ENCODE data around the gene PTK6. TPM values are rescaled to one million over a fixed set of nuclear protein-coding genes. Genes with fewer than 3 reads are reported as not detected.

The PTK6 gene
- polyA plus RNA-seq, 4 donors = 0.56 to 87.0 (median 47.5) TPM

- no peaks in the 10 kb centered on the region for H3K4me1 ChIP-seq (ENCODE audit: control insufficient read depth in 3 of 3, insufficient read depth in 2 of 3, low read depth in 1 of 3, low read length in 2 of 3)
- 87 to 92% (median 89%) methylated on average over 24 to 30 of the region's 30 CpGs for WGBS, 3 donors
- peaks cover 0 to 25% (median 12%) of the 10 kb centered on the region in 3 donors for H3K27me3 ChIP-seq (ENCODE audit: control insufficient read depth in 3 of 3, insufficient read depth in 3 of 3, low read length in 3 of 3)
- FAIRE-seq = no peak
- DNase-seq = no peak
- H3K36me3 ChIP-seq (ENCODE audit: control insufficient read depth in 3 of 3, insufficient read depth in 2 of 3, low read depth in 1 of 3, low read length in 3 of 3) = no peaks in the 10 kb centered on the region
- H3K4me3 ChIP-seq (ENCODE audit: low read depth in 1 of 3, low read length in 3 of 3) = no peak overlapping the region
- no peak overlapping the region for H3K27ac ChIP-seq (ENCODE audit: low read depth in 1 of 3, low read length in 2 of 3)
- H3K9me3 ChIP-seq (ENCODE audit: control insufficient read depth in 2 of 2, insufficient read depth in 1 of 2, low read depth in 1 of 2, low read length in 1 of 2) = peaks cover 0 to 15% of the 10 kb centered on the region in 2 donors
Observed at GRCh38 chr20:63507083-63507743, 30.0 kb downstream of the PTK6 start.

GRCh38 chr20:63505723-63506122 lies 31.5 kb downstream of the PTK6 start:
- DNase-seq = no peak
- H3K4me1 ChIP-seq (ENCODE audit: control insufficient read depth in 3 of 3, insufficient read depth in 2 of 3, low read depth in 1 of 3, low read length in 2 of 3) = no peaks in the 10 kb centered on the region
- 85 to 89% (median 85%) methylated on average over 12 of the region's 12 CpGs for WGBS, 3 donors
- peaks cover 0 to 15% of the 10 kb centered on the region in 2 donors for H3K9me3 ChIP-seq (ENCODE audit: control insufficient read depth in 2 of 2, insufficient read depth in 1 of 2, low read depth in 1 of 2, low read length in 1 of 2)
- no peaks in the 10 kb centered on the region for H3K36me3 ChIP-seq (ENCODE audit: control insufficient read depth in 3 of 3, insufficient read depth in 2 of 3, low read depth in 1 of 3, low read length in 3 of 3)
- H3K4me3 ChIP-seq (ENCODE audit: low read depth in 1 of 3, low read length in 3 of 3) = no peak overlapping the region
- FAIRE-seq = no peak
- no peak overlapping the region for H3K27ac ChIP-seq (ENCODE audit: low read depth in 1 of 3, low read length in 2 of 3)
- H3K27me3 ChIP-seq (ENCODE audit: control insufficient read depth in 3 of 3, insufficient read depth in 3 of 3, low read length in 3 of 3) = peaks cover 0 to 31% (median 13%) of the 10 kb centered on the region in 3 donors

GRCh38 chr20:63505281-63505680 lies 31.9 kb downstream of the PTK6 start:
- no peak overlapping the region for H3K27ac ChIP-seq (ENCODE audit: low read depth in 1 of 3, low read length in 2 of 3)
- no peak overlapping the region for H3K4me3 ChIP-seq (ENCODE audit: low read depth in 1 of 3, low read length in 3 of 3)
- peaks cover 0 to 15% of the 10 kb centered on the region in 2 donors for H3K9me3 ChIP-seq (ENCODE audit: control insufficient read depth in 2 of 2, insufficient read depth in 1 of 2, low read depth in 1 of 2, low read length in 1 of 2)
- H3K4me1 ChIP-seq (ENCODE audit: control insufficient read depth in 3 of 3, insufficient read depth in 2 of 3, low read depth in 1 of 3, low read length in 2 of 3) = no peaks in the 10 kb centered on the region
- 81 to 85% (median 81%) methylated on average over 8 of the region's 8 CpGs for WGBS, 3 donors
- H3K36me3 ChIP-seq (ENCODE audit: control insufficient read depth in 3 of 3, insufficient read depth in 2 of 3, low read depth in 1 of 3, low read length in 3 of 3) = no peaks in the 10 kb centered on the region
- FAIRE-seq (no peak), DNase-seq (no peak)
- peaks cover 0 to 34% (median 14%) of the 10 kb centered on the region in 3 donors for H3K27me3 ChIP-seq (ENCODE audit: control insufficient read depth in 3 of 3, insufficient read depth in 3 of 3, low read length in 3 of 3)

GRCh38 chr20:63504642-63505041 lies 32.5 kb downstream of the PTK6 start:
- no peak overlapping the region for H3K4me3 ChIP-seq (ENCODE audit: low read depth in 1 of 3, low read length in 3 of 3)
- H3K4me1 ChIP-seq (ENCODE audit: control insufficient read depth in 3 of 3, insufficient read depth in 2 of 3, low read depth in 1 of 3, low read length in 2 of 3) = no peaks in the 10 kb centered on the region
- no peak overlapping the region for H3K27ac ChIP-seq (ENCODE audit: low read depth in 1 of 3, low read length in 2 of 3)
- FAIRE-seq (no peak), DNase-seq (no peak)
- peaks cover 0 to 40% (median 14%) of the 10 kb centered on the region in 3 donors for H3K27me3 ChIP-seq (ENCODE audit: control insufficient read depth in 3 of 3, insufficient read depth in 3 of 3, low read length in 3 of 3)
- WGBS, 3 donors = 84 to 89% (median 85%) methylated on average over 9 of the region's 9 CpGs
- H3K36me3 ChIP-seq (ENCODE audit: control insufficient read depth in 3 of 3, insufficient read depth in 2 of 3, low read depth in 1 of 3, low read length in 3 of 3) = no peaks in the 10 kb centered on the region
- peaks cover 0 to 15% of the 10 kb centered on the region in 2 donors for H3K9me3 ChIP-seq (ENCODE audit: control insufficient read depth in 2 of 2, insufficient read depth in 1 of 2, low read depth in 1 of 2, low read length in 1 of 2)

- FAIRE-seq (no peak), DNase-seq (no peak)
- peaks cover 0 to 15% of the 10 kb centered on the region in 2 donors for H3K9me3 ChIP-seq (ENCODE audit: control insufficient read depth in 2 of 2, insufficient read depth in 1 of 2, low read depth in 1 of 2, low read length in 1 of 2)
- no peaks in the 10 kb centered on the region for H3K36me3 ChIP-seq (ENCODE audit: control insufficient read depth in 3 of 3, insufficient read depth in 2 of 3, low read depth in 1 of 3, low read length in 3 of 3)
- H3K27ac ChIP-seq (ENCODE audit: low read depth in 1 of 3, low read length in 2 of 3) = no peak overlapping the region
- WGBS, 3 donors = 38 to 43% (median 40%) methylated on average over 7 of the region's 7 CpGs
- H3K4me3 ChIP-seq (ENCODE audit: low read depth in 1 of 3, low read length in 3 of 3) = no peak overlapping the region
- peaks cover 0 to 3% (median 0%) of the 10 kb centered on the region in 3 donors for H3K4me1 ChIP-seq (ENCODE audit: control insufficient read depth in 3 of 3, insufficient read depth in 2 of 3, low read depth in 1 of 3, low read length in 2 of 3)
- peaks cover 3 to 45% (median 14%) of the 10 kb centered on the region in 3 donors for H3K27me3 ChIP-seq (ENCODE audit: control insufficient read depth in 3 of 3, insufficient read depth in 3 of 3, low read length in 3 of 3)
Observed at GRCh38 chr20:63503524-63503923, 33.7 kb downstream of the PTK6 start.

GRCh38 chr20:63502671-63503172 lies 34.5 kb downstream of the PTK6 start:
- Histone ChIP-seq H3K4me3 (ENCODE audit: low read depth in 1 of 3, low read length in 3 of 3) (no peak overlapping the region), H3K9me3 (ENCODE audit: control insufficient read depth in 2 of 2, insufficient read depth in 1 of 2, low read depth in 1 of 2, low read length in 1 of 2) (peaks cover 0 to 15% of the 10 kb centered on the region in 2 donors), H3K27ac (ENCODE audit: low read depth in 1 of 3, low read length in 2 of 3) (peak overlapping the region in 1 of 3 donors; percentile 53), H3K4me1 (ENCODE audit: control insufficient read depth in 3 of 3, insufficient read depth in 2 of 3, low read depth in 1 of 3, low read length in 2 of 3) (peaks cover 0 to 3% (median 0%) of the 10 kb centered on the region in 3 donors), H3K27me3 (ENCODE audit: control insufficient read depth in 3 of 3, insufficient read depth in 3 of 3, low read length in 3 of 3) (peaks cover 4 to 50% (median 20%) of the 10 kb centered on the region in 3 donors), H3K36me3 (ENCODE audit: control insufficient read depth in 3 of 3, insufficient read depth in 2 of 3, low read depth in 1 of 3, low read length in 3 of 3) (no peaks in the 10 kb centered on the region)
- DNase-seq = no peak
- no peak for FAIRE-seq
- 45 to 53% (median 52%) methylated on average over 13 to 15 of the region's 15 CpGs for WGBS, 3 donors

- peaks cover 7 to 57% (median 25%) of the 10 kb centered on the region in 3 donors for H3K27me3 ChIP-seq (ENCODE audit: control insufficient read depth in 3 of 3, insufficient read depth in 3 of 3, low read length in 3 of 3)
- peaks cover 0 to 3% (median 0%) of the 10 kb centered on the region in 3 donors for H3K4me1 ChIP-seq (ENCODE audit: control insufficient read depth in 3 of 3, insufficient read depth in 2 of 3, low read depth in 1 of 3, low read length in 2 of 3)
- H3K27ac ChIP-seq (ENCODE audit: low read depth in 1 of 3, low read length in 2 of 3) = peak overlapping the region in 1 of 3 donors; percentile 53
- DNase-seq = no peak
- FAIRE-seq = no peak
- no peak overlapping the region for H3K4me3 ChIP-seq (ENCODE audit: low read depth in 1 of 3, low read length in 3 of 3)
- H3K36me3 ChIP-seq (ENCODE audit: control insufficient read depth in 3 of 3, insufficient read depth in 2 of 3, low read depth in 1 of 3, low read length in 3 of 3) = no peaks in the 10 kb centered on the region
- H3K9me3 ChIP-seq (ENCODE audit: control insufficient read depth in 2 of 2, insufficient read depth in 1 of 2, low read depth in 1 of 2, low read length in 1 of 2) = peaks cover 0 to 12% of the 10 kb centered on the region in 2 donors
- 12 to 25% (median 24%) methylated on average over 24 to 26 of the region's 26 CpGs for WGBS, 3 donors
Observed at GRCh38 chr20:63501818-63502670, 35.1 kb downstream of the PTK6 start.

Measured in small intestine (tissue), 7 donors.